Colon (tissue), 2 donors: ENCODE measurements around the gene CXorf58.
A peak's percentile ranks its signal among the peaks of the same experiment; 100 is the strongest.

Source experiments
- FAIRE-seq: peaks from 2 replicates; lab custom pipeline; 2012; peaks lifted over from hg19 to GRCh38; lab: Jason Lieb, UNC
- donor health status: control.
- donor health status: control.

Gene CXorf58

GRCh38 chrX:23900220-23900797 is 7.5 kb upstream of the CXorf58 start:
- FAIRE-seq, result no peak

GRCh38 chrX:23901060-23901459 is 6.7 kb upstream of the CXorf58 start:
- FAIRE-seq, result no peak

DNA sequence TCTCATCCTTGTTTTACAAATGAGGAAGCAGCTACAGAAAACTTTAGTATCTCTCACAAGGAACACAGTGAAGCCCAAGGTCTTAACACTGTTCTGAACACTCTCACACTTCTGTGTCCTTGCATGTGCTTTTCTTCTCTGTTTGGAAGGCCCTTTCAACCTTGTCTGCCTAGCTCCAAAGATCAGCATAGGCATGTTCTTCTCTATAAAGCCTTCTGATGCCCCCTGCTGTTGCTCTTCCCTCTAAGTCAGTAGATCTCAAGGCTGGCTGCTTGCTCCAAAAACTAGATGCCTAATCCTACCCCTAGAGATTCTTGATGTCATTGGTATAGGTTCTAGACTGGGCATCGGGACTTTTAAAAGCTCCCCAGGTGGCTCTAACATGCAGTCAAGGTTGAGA is 6.0 kb upstream of the CXorf58 start:
- no peak for FAIRE-seq

- peak; percentile 71 for FAIRE-seq
These were observed 5.4 kb upstream of the CXorf58 start for GRCh38 chrX:23902419-23902818.

DNA sequence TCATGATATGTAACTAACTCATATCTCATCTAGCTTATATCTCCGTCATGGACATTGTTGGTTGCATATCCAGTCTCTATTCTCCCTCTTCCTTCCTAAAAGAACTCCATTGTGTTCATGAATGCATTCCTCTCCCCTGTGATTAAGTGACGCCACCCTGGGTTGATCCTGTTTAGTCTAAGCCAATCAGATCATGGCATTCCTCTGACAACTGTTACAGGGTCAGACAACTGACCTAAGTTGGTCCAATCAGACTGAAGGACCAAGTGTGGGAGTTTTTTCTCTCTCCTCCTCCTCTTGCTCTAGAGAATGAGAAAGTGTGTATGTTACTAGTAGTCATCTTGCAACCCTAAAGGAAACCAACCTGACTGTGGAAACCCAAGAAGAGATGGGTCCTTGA is 3.7 kb upstream of the CXorf58 start:
- FAIRE-seq, result no peak

DNA sequence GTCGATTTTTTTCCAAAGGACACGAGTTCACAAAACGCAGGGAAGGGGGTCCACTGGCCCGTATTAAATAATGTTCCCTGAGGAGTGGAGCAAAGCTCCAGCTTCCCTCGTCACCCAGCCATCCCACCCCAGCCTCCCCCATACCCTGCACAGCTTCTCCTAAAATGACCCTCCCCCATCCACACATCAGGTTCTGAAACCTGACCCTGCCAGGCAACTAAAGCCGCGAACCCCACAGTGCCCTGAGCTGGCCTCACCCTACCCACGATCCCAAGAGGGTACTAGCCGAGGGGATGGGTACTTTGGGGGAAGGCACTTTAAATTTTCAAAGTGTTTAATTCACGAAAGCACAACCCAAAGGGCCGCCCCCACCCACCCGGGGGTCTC is 702 bp upstream of the CXorf58 start:
- no peak for FAIRE-seq

- FAIRE-seq, result no peak
These were observed 606 bp downstream of the CXorf58 start for GRCh38 chrX:23908219-23909004.

DNA sequence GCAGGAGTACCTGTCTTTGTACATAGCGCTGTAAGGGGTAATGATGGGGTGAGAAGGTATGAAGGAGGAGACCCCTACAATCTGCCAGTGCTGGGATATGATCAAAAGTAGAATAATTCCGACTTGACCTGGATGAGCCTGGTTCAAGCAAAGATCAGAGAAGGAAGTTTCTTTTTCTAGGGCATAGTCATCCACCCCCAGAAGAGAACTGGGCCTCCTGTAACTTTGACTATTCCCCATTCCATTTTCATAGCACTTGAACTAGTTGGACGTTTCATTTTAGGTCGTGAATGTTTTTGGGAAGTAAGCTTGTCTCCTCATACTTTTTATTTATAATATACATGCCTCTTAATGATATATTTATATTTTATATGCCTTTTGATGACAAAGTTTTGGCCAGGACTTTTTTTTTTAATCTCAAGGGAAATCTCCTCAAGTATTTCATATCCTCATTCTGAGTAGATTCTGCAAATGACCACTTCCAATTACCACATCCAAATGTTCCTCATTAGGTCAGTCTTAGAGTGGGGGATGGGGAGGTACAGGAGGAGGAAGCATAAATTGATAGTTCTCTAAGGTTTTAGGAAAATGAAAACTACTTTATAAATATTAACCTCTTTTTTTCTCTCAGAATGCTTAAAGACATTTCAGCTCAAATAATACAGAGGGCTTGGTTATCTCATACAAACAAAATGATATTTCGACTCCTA is 3.5 kb downstream of the CXorf58 start:
- no peak for FAIRE-seq

DNA sequence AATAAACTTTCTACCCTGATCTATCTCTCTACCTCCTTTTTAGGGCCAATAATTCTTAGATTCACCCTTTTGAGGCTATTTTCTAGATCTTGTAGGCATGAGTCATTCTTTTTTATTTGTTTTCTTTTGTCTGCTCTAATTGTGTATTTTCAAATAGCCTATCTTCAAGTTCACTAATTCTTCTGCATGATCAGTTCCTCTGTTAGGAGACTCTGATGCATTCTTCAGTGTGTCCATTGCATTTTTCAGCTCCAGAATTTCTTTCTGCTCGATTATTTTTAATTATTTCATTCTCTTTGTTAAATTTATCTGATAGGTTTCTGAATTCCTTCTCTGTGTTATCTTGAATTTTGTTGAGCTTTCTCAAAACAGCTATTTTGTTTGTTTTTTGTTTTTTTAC is 11.3 kb downstream of the CXorf58 start:
- no peak for FAIRE-seq

GRCh38 chrX:23919706-23920320 is 12.0 kb downstream of the CXorf58 start:
- no peak for FAIRE-seq

DNA sequence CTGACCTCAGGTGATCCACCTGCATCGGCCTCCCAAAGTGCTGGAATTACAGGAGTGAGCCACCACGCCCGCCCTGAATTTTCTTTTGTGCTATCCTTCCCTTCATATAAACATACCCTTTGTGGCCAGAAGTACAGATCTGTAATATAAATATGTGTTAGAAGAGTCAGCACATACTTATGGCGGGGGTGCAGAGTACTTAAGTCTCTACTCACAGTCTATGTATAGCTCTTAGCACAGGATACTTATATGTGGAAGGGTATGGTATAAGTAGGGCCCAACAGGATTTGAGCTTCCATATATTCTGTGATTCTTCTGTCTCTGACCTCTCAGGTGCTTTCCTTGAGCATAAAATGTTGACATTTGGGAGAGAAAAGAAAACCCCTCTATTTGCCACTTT is 18.2 kb downstream of the CXorf58 start:
- no peak for FAIRE-seq

- FAIRE-seq, result no peak
These were observed 23.2 kb downstream of the CXorf58 start for GRCh38 chrX:23930894-23931604.

GRCh38 chrX:23932046-23932445 is 24.2 kb downstream of the CXorf58 start:
- FAIRE-seq, result no peak

DNA sequence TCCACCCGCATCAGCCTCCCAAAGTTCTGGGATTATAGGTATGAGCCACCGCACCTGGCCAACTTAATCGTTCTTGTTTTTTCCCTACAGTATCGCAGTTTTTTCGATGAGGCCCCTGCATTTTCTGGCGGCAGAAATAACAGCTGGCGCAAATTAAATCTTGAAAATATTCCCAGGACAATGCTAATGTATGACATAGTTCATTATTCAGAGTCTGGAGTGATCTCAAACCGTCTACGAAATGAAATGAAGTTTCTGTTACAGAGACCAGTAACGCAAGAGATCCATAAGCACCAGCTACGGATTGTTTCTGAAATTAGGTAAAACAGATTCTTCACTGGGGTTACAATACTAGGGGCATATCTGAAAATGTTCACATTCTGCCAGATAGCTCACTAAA is 27.3 kb downstream of the CXorf58 start:
- FAIRE-seq, result no peak

DNA sequence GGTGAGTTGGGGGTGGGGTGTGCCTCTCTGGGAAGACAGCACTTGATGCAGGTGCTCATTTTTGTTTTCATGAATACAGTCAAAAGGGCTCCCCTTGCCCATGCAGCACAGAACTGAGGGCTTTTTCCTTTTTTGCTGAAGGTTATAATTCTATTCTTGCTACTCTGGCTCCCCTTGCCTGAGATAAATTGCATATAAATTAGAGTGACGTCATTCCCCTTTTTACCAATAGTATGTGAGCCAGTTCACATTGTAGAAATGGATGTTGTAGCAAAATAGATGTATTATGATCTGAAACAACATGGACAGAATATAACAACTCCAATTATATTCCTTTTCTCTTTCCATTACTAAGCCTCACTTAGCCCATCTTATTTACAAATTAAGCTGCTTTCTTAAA is 28.4 kb downstream of the CXorf58 start:
- no peak for FAIRE-seq

DNA sequence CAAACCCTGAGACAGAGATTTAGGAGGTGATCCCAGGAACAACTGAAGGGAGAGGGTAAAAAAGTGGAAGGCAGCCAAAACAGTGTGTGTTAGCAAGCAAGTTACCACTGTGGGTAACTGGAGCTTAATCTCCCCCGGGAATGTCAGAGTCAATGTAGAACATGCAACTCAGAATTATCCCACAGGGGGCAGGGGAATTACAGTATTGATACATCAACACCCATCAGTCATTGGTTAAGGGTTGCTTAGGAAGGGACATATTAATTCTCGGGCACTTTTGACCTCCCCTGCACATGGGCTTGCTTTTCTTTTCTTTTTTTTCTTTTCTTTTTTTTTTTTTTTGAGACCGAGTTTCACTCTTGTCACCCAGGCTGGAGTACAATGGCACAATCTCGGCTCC is 29.3 kb downstream of the CXorf58 start:
- no peak for FAIRE-seq

DNA sequence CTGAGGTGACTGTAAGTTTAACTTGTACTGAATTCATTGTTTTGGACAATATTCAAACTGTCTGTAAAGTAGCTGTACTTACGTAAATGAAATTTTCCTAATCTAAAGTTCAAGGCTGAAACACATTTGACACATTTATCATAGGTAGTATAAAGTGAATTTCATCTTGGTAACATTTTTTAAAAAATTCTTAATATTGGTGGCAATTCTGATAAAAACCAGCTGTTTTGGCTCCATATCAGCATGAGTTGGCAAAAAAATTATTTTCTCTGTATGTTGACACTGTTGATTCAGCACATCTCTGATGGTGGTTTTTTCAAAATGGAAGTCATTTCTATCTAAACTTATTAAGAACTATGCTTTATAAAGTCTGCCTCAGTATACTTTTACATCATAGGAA is 30.9 kb downstream of the CXorf58 start:
- no peak for FAIRE-seq

- no peak for FAIRE-seq
These were observed 31.4 kb downstream of the CXorf58 start for GRCh38 chrX:23939203-23939602.

GRCh38 chrX:23944234-23944633 is 36.4 kb downstream of the CXorf58 start:
- FAIRE-seq, result peak; percentile 49

GRCh38 chrX:23945206-23945605 is 37.4 kb downstream of the CXorf58 start:
- FAIRE-seq, result no peak

DNA sequence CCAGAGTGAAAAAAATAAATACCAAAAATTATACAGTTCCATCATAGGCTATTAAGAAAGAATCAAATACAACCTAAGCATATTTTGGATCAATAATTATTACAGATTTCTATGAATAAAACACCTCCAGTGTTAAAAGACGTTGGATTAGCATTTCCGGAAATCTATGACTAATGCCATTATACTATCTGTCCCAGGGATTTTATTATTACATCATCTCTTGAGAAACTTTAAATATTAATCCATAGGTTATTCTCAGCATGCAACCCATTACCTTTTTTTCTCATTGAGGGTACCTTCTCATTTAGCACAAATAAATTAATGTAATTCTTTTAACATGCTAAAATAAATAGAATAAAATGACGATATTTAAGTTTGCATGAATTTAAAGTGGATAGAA is 44.6 kb downstream of the CXorf58 start:
- FAIRE-seq, result peak; percentile 18
